Measurements from ENCODE around the gene SFSWAP. TPM values are rescaled to one million over a fixed set of nuclear protein-coding genes. Genes with fewer than 3 reads are reported as not detected.
A peak's percentile ranks its signal among the peaks of the same experiment; 100 is the strongest.
"Not testable (repeated sequence)": the region's sequence is repeated elsewhere in the genome, so short reads cannot be mapped to it uniquely, and the experiment has no call there.

Gene SFSWAP
- total and polyA plus RNA-seq, 8 donors, result 14.8 to 194 (median 45.2) TPM

GRCh38 chr12:131775392-131776236 is 64.7 kb downstream of the SFSWAP start:
- intact Hi-C loops (cut with DNase I; ENCODE audit: low total_unique reads), result no loop called here

GRCh38 chr12:131776237-131776889 is 65.5 kb downstream of the SFSWAP start:
- Histone ChIP-seq H3K4me1 (peaks cover 0 to 6% (median 3%) of the 10 kb centered on the region in 4 donors), H3K27ac (peak overlapping the region in 1 of 5 donors; percentile 13), H3K4me3 (no peak overlapping the region), H3K36me3 (peaks cover 53 to 96% (median 94%) of the 10 kb centered on the region in 4 donors), H3K27me3 (no peaks in the 10 kb centered on the region), H3K9me3 (no peaks in the 10 kb centered on the region)
- 83 to 93% (median 88%) methylated on average over 14 of the region's 14 CpGs for WGBS, 5 donors
- TF ChIP-seq EP300 (IDR thresholded peaks at IDR 0.05) (no peak), CTCF (IDR thresholded peaks at IDR 0.05) (no peak), POLR2AphosphoS5 (IDR thresholded peaks at IDR 0.05) (no peak)
- intact Hi-C loops (cut with DNase I; ENCODE audit: low total_unique reads), result no loop called here
- no peak for DNase-seq

More at GRCh38 chr12:131775392-131776236, 64.7 kb downstream of the SFSWAP start:
- no peaks in the 10 kb centered on the region for H3K27me3 ChIP-seq
- peak overlapping the region in 1 of 5 donors; percentile 49 for H3K27ac ChIP-seq
- H3K4me3 ChIP-seq, result no peak overlapping the region
- H3K4me1 ChIP-seq, result peaks cover 0 to 6% (median 3%) of the 10 kb centered on the region in 4 donors
- peaks cover 57 to 96% (median 94%) of the 10 kb centered on the region in 4 donors for H3K36me3 ChIP-seq
- TF ChIP-seq POLR2A (IDR thresholded peaks at IDR 0.05), result no peak
- no peak for TF ChIP-seq POLR2AphosphoS5 (IDR thresholded peaks at IDR 0.05)
- no peak for TF ChIP-seq EP300 (IDR thresholded peaks at IDR 0.05)
- TF ChIP-seq CTCF (IDR thresholded peaks at IDR 0.05), result no peak
- no peaks in the 10 kb centered on the region for H3K9me3 ChIP-seq
- WGBS, 5 donors, result 77 to 89% (median 88%) methylated on average over 17 of the region's 17 CpGs
- no peak for DNase-seq

- peaks cover 48 to 96% (median 94%) of the 10 kb centered on the region in 4 donors for H3K36me3 ChIP-seq
- H3K4me1 ChIP-seq; H3K27me3 ChIP-seq; H3K9me3 ChIP-seq; H3K27ac ChIP-seq; intact Hi-C loops (cut with DNase I; ENCODE audit: low total_unique reads); H3K4me3 ChIP-seq; DNase-seq: not testable (repeated sequence)
- WGBS, 5 donors, result 96 to 98% (median 98%) methylated on average over 9 of the region's 9 CpGs
Measured at GRCh38 chr12:131777269-131777668, 66.4 kb downstream of the SFSWAP start.

- H3K27ac ChIP-seq, result no peak overlapping the region
- H3K4me3 ChIP-seq, result no peak overlapping the region
- TF ChIP-seq EP300 (IDR thresholded peaks at IDR 0.05) (no peak), POLR2AphosphoS5 (IDR thresholded peaks at IDR 0.05) (no peak), POLR2A (IDR thresholded peaks at IDR 0.05) (no peak), CTCF (IDR thresholded peaks at IDR 0.05) (no peak)
- 93 to 99% (median 98%) methylated on average over 23 of the region's 23 CpGs for WGBS, 5 donors
- no peaks in the 10 kb centered on the region for H3K9me3 ChIP-seq
- intact Hi-C loops (cut with DNase I; ENCODE audit: low total_unique reads), result no loop called here
- peaks cover 0 to 9% (median under 1%) of the 10 kb centered on the region in 4 donors for H3K4me1 ChIP-seq
- H3K36me3 ChIP-seq, result peaks cover 46 to 88% (median 85%) of the 10 kb centered on the region in 4 donors
- H3K27me3 ChIP-seq, result no peaks in the 10 kb centered on the region
- no peak for DNase-seq
Measured at GRCh38 chr12:131779027-131779426, 68.1 kb downstream of the SFSWAP start.

All from stomach (tissue), 9 donors.